ENCODE measurements around the gene LRTM2.

GRCh38 chr12:1844223-1844622, 23.9 kb downstream of the LRTM2 start:
- TF ChIP-seq, protein P1, sequence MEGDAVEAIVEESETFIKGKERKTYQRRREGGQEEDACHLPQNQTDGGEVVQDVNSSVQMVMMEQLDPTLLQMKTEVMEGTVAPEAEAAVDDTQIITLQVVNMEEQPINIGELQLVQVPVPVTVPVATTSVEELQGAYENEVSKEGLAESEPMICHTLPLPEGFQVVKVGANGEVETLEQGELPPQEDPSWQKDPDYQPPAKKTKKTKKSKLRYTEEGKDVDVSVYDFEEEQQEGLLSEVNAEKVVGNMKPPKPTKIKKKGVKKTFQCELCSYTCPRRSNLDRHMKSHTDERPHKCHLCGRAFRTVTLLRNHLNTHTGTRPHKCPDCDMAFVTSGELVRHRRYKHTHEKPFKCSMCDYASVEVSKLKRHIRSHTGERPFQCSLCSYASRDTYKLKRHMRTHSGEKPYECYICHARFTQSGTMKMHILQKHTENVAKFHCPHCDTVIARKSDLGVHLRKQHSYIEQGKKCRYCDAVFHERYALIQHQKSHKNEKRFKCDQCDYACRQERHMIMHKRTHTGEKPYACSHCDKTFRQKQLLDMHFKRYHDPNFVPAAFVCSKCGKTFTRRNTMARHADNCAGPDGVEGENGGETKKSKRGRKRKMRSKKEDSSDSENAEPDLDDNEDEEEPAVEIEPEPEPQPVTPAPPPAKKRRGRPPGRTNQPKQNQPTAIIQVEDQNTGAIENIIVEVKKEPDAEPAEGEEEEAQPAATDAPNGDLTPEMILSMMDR (IDR thresholded peaks at IDR 0.05; ENCODE audit: poor library complexity, severe bottlenecking), result no peak
- TF ChIP-seq POLR2AphosphoS5 (IDR thresholded peaks at IDR 0.05) (no peak), SMC3 (conservative IDR thresholded peaks at IDR 0.05; ENCODE audit: poor library complexity) (no peak)
